H54 (cell line): ENCODE results near the gene MYZAP.

Source experiments
- DNase-seq: peaks from one replicate; pipeline ENCODE4 v3.0.0; 2011; ENCODE audit warnings: low spot score, mixed read lengths; ENCODE audit not compliant: insufficient read length
- FAIRE-seq: peaks from 3 replicates; lab custom pipeline; 2011; peaks lifted over from hg19 to GRCh38; lab: Jason Lieb, UNC
- POLR2A ChIP-seq: IDR thresholded peaks from 2 replicates; pipeline ENCODE4 v1.6.1; 2011; ENCODE audit warnings: low read depth, mild to moderate bottlenecking, low read length

Gene MYZAP

DNA sequence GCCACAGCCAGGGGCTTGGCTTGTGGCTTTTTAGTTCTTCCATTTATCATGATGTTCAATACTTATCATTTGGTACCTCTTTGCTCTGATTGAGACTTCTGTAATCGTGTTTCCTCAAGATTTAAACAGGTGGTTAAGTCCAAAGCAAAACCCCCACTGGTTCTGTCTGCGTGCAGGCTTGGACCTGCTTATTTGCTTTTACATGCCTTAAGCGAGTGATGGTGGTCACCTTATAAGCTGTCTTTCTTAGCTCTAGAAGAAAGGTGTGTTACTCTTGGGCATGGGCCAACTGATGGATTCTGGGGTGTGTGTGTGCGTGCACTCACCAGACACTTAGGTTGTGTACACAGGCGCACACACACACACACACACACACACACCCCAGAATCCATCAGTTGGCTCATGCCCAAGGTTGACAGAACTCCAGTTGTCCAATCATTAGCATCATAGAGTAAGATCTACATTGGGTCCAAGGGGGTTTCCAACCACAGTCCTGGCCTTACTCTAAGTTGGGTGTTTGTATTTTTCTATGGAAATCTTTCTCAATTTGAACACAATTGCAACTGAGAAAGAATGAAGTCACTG, 1.2 kb downstream of the MYZAP start:
- no peak for DNase-seq
- no peak for TF ChIP-seq POLR2A
- no peak for FAIRE-seq

DNA sequence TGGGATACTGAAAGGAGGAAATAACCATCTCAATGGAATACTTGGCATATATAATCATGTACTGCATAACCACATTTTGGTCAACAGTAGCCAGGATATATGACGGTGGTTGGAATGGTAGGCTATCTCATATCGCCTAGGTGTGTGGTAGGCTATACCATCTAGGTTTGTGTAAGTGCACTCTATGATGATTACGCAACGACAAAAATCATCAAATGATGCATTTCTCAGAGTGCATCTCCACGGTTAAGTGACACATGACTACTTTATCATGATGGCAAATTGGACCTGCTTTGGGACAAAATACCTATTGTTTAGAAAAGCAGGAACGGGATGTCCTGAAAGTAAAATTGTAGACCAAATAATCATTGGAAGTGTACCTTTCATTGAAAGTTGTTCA, 2.8 kb downstream of the MYZAP start:
- FAIRE-seq (no peak), DNase-seq (no peak)
- no peak for TF ChIP-seq POLR2A

DNA sequence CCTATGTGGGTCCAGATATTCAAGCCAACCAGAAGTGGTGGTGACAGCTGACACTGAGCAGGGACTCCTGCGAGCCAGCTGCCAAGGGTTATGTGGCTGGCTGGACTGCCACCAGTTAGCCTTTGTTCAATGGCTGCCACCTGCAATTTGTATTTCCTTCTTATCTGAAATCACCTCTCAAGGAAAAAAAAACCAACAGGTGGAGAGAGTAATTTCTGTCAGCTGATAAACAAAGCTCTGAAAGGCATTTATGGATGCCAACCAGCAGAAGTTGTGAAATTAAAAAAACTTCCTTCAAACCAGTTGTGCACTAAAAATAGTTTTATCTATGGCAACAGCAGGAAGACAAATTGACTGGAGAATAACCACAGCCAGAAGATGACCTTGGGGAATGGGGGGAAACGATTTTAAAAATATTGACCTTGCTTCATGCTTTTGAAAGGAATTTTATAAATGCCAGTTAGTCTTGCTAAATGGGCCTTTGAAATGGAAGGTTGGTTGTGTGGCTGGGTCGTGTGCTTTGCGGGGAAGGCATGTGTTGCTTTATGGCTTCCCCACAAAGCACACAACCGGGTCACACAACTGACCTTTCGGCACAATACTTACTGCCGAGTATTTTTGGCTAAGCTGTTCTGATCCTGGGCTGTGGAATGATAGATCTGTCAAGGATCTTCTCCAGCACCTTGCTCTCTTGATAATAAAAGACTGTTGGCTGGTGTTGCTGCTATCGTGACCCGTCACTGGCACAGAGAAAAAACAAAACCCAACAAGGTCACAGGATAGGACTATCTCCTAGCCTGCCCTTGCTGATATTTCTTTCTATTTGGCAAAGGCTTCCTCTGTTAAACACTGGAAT, 3.5 kb downstream of the MYZAP start:
- no peak for FAIRE-seq
- TF ChIP-seq POLR2A = no peak
- DNase-seq = no peak

DNA sequence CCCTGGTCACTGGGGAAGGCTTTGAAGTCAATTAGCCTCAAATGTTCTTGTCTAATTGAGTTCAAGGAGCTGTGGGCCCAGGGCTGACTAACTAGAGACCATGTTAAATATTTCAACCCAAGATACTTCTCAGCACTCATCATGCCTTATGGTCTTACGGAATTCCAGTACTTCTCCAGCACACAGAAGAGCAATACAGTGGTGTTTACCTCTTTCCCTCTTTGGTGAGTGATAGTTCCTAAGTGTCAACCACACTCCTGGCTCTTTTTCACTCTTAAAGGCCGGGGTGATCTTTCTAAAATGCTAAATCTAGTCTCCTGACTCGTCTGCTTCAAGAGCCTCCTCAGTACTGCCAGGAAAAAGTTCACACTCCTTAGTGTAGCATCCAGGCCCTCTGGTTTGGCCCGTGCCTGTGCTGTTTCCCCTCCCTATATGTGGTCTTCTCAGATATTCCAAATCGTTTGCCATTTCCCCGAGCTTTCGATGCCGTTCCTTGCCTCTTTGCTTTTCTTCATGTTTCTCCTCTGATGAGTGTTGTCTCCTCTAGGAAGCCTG, 4.7 kb downstream of the MYZAP start:
- TF ChIP-seq POLR2A = no peak
- FAIRE-seq (no peak), DNase-seq (no peak)

DNA sequence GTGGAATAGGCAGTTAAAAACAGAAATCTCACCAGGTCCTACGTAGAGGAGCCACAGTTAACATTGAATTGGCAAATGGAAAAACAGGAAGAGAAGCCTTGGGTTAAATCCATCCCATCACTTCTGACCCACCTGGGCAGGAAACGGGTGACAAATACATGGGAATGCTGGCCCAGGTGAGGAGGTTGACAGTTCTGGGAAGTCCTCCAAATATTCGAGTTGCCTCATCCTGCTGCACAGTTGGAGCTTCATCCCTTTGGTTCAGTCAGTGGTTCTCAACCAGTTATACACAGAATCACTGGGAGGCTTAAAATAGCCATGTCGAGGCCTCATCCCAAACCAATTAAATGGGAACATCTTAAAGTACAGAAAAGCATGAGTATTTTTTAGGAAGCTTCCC, 5.3 kb downstream of the MYZAP start:
- no peak for TF ChIP-seq POLR2A
- FAIRE-seq (no peak), DNase-seq (no peak)

DNA sequence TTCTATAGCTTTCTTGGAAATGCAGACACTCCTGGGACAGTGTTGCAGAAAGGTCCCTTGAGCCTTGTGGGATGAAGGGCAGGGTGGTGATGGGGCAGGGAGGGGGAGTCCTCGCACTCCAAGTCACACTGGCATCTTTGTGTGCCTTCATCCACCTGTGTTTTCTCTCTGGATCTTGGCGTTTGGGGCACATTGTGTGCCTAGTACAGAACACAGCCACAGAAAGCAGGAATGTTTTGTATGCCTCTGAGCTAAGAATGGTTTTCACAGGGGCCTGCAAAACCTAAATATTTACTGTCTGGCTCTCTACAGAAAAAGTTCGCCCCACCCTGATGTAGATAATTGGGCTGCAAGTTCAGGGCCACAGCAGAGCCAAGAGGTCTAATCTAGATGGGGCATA, 5.7 kb downstream of the MYZAP start:
- no peak for TF ChIP-seq POLR2A
- FAIRE-seq = no peak
- DNase-seq = no peak

DNA sequence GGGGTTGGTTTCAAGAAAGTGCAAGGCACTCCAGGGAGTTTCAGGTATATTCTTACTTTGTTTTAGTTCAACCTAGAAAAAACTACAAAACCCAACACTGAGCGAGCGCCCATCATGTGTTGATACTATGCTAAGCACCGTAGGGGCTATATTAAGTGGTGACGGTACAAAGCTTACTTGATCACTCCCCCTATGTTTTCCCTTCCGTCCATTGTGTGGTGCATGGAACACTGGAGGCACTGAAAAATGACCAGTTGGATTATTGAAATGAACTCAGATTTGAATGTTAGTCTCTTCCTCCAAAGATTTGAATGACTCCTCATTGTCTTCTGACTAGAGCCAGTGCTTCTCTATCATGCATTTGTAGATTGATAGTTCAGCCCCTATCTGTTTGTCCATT, 6.6 kb downstream of the MYZAP start:
- DNase-seq (no peak), FAIRE-seq (no peak)
- TF ChIP-seq POLR2A = no peak

DNA sequence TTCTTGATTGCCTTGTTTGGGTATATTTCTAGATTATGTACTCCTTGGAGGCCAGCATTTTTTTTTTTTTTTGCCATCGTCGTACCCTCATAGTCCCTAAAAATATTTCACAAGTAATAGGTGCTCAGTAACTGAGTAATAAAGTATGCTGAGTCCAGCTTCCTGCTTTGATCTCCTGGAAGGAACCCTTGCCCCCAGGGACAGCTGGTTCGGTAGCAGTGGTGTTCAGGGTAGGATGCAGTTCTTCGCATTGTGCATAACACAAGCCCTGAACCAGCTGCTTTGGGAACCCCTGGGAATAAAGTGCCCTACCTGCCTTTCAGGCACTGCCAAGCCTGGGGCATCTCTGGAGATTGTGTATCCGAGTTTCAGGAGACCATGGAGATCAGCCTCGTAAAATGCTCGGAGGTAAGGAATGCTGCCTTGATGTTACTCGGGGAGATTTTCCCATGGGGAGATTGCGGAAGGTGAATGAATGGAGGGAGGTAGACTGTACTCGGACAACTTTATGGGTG, 7.6 kb downstream of the MYZAP start:
- no peak for DNase-seq
- no peak for TF ChIP-seq POLR2A
- FAIRE-seq = no peak

DNA sequence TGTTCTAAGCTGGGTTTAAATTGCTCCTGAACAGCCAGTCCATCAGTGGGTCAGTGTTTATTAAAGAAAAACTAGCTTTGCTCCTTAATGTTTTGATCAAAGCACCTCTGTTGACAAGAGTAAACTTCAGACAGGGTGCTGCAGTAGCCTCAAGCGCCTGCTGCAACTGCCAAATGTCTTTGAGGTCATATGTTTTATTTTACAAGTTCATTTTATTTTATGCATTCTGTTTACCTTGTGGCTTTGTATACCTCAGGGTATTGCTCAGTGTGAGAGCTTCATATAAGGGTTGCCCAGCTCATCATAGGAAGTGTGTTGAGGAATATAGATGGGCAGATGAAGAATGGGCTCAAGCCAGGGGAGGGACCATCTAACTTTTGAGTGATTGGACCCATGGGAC, 8.5 kb downstream of the MYZAP start:
- TF ChIP-seq POLR2A = no peak
- no peak for FAIRE-seq

DNA sequence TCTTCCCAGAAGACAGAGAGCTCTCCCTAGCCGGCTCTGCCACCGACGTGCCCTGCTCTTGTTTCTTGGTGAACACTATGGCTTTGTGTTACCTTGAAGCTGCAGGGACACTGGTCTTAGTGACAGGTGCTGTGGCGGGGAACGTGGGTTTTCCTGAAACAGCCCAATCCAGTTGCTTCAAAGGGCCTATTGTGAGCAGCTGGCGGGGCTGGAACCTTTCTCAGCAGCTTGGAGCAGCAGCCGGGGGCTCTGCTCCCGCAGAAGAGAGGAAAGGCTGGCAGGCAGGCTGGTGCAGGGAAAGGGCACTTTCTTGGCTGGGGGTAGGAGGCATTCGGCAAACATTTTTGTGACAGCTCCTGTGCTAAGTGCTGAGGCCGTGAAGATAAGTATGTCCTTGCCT, 12.8 kb downstream of the MYZAP start:
- DNase-seq = no peak
- no peak for TF ChIP-seq POLR2A

More for the DNA sequence above, 8.5 kb downstream of the MYZAP start:
- DNase-seq = no peak

DNA sequence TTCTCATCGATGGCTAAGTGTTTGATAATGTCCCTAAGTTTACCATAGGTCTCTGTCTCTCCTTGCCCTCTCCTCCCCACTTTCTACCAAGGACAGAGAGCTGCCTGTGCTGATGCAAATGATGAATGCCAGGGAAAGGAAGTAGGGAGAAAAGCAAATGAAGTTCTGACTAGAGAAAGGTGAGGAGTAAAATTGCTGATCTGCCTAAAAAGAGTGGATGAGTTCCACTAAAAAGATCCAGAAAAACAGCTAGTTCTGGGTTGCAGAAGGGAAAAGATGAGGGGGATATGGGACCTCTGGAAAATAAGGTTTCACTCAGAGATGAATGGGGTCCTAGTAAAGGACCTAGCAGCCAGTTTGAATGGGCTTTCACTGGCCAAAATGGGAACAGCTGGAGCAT, 13.8 kb downstream of the MYZAP start:
- FAIRE-seq (no peak), DNase-seq (no peak)
- TF ChIP-seq POLR2A = no peak

More for the DNA sequence above, 12.8 kb downstream of the MYZAP start:
- no peak for FAIRE-seq

DNA sequence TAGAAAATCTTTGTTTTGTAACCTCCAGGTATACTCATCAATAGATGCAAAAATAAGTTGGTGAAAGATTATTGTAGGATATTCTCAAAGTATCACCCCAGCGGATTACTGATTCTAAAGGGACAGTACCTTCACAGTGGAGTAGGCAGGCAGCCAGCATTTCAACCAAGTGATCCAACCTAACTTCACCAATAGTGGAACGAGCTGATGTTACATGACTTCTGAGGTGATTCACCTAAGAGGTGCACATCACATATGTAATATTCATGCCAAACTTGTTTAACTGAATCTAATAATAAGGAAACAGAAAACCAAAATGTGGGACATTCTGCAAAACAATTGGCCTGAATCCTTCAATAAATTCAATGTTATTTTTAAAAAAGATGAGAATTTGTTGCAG, 14.3 kb downstream of the MYZAP start:
- no peak for TF ChIP-seq POLR2A
- no peak for FAIRE-seq
- no peak for DNase-seq

DNA sequence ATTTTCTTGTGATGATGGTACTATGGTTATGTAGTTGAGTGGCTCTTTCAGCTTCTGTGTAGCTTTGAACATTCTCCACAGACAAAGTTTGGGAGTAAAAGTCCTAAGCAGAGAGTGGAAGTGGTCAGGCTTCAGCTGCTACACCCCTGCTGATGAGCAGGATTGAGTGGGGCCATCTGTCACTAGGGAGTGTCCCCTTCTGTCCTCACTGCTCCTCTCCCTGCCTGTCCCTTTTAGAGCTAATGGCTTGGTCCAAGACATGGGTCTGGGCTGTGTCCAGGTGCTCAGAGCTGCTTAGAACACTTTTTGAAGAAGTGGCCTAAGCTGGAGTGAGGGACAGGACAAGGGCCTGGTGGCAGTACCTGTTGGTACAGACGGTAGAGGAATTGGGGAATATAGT, 15.1 kb downstream of the MYZAP start:
- no peak for TF ChIP-seq POLR2A
- DNase-seq (no peak), FAIRE-seq (no peak)

DNA sequence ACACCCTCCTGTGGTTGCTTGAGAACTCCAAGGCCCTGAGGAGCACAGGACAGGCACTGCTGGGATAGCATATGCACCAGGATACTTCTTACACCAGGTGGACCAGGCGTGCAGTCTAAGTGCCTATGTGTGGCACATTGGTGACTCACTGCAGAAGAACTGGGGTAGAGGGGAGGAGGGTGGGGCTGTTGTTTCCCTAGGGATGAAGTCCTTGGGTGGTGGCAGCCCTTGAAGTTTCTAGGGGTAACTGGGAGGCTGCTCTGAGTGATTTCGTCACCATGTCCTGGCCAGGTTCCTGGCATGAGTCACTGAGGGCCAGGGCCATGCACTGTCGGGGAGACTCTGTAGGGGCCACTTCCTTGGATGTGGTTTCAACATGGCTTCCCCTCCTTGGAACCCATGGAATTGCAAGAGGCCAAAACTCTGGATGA, 15.9 kb downstream of the MYZAP start:
- TF ChIP-seq POLR2A = no peak
- peak; percentile 74 for FAIRE-seq

More for the DNA sequence above, 15.9 kb downstream of the MYZAP start:
- DNase-seq = peak; percentile 63
